HCT116 (cell line): Measurements from ENCODE around the gene PKP1. TPM values are rescaled to one million over a fixed set of nuclear protein-coding genes. Genes with fewer than 3 reads are reported as not detected.

Source experiments
- ATAC-seq: fragments of 200-7000 bp; cut with Tn5 transposase; 2 replicates; pipeline ENCODE4 v1.9.1; 2020; ENCODE audit warnings: mild to moderate bottlenecking, moderate library complexity
- BruUV-seq: library from RNA; stranded (reverse); fragments of 400-500 nt; replicated peaks from 2 replicates; lab custom pipeline; 2021; lab: Mats Ljungman, UMichigan
- CTCF ChIA-PET: fragments of 300-600 bp; sonication (Branson Sonifier 250); formaldehyde crosslinking; loops from one replicate; lab custom pipeline; 2021; ENCODE audit warnings: antibody characterized with exemption; lab: Charles Lee
- POLR2A ChIA-PET: fragments of 300-600, 350-600 bp; sonication (Branson Sonifier 250); formaldehyde crosslinking; loops from one replicate; lab custom pipeline; 2021; ENCODE audit warnings: antibody characterized with exemption; lab: Charles Lee
- RAD21 ChIA-PET, 2 experiments: fragments of 300-600 bp; sonication (Branson Sonifier 250); formaldehyde crosslinking; loops; one replicate each; lab custom pipeline; 2023; ENCODE audit warnings: low total read pairs in 2 of 2; ENCODE audit not compliant: uncharacterized antibody in 2 of 2, unreplicated experiment in 2 of 2, low non-redundant PET in 1 of 2; lab: Charles Lee
- DNase-seq: peaks from one replicate; pipeline ENCODE4 v3.0.0-alpha.2; 2010; ENCODE audit warnings: low read depth, low spot score
- H2AFZ ChIP-seq: fragments of 200-600 bp; shearing (Covaris generic), sonication (generic); 2 replicates; pipeline ENCODE4 v1.6.1; 2017; ENCODE audit warnings: low read depth, mixed run types, mixed read lengths, antibody characterized with exemption, low read length; ENCODE audit not compliant: poor library complexity, severe bottlenecking
- H3K27ac ChIP-seq: 2 replicates; pipeline ENCODE4 v1.5.1; 2012; ENCODE audit warnings: low read depth, low read length
- H3K27me3 ChIP-seq: fragments of 200-600 bp; sonication (generic); 2 replicates; pipeline ENCODE4 v1.6.1; 2016; ENCODE audit warnings: mixed run types, low read length, mixed read lengths; ENCODE audit not compliant: insufficient read depth
- H3K36me3 ChIP-seq, 2 experiments: fragments of 200-500 bp in 1 of 2; fragments of 200-600 bp in 1 of 2; sonication (Bioruptor generic) in 1 of 2; sonication (generic) in 1 of 2; 2 replicates each; pipeline versions ENCODE4 v1.5.1 to v1.6.1; 2014 to 2016; ENCODE audit warnings: low read length in 2 of 2, inconsistent platforms in 1 of 2, mixed read lengths in 1 of 2, mixed run types in 1 of 2; ENCODE audit not compliant: insufficient read depth in 2 of 2, control insufficient read depth in 1 of 2
- H3K4me1 ChIP-seq, 2 experiments: fragments of 200-600 bp in 1 of 2; sonication (generic) in 1 of 2; 2 replicates each; pipeline versions ENCODE4 v1.5.1 to v1.6.1; 2012 to 2017; ENCODE audit warnings: low read length in 2 of 2, inconsistent platforms in 1 of 2, mild to moderate bottlenecking in 1 of 2, mixed read lengths in 1 of 2, mixed run types in 1 of 2, moderate library complexity in 1 of 2; ENCODE audit not compliant: insufficient read depth in 2 of 2, control insufficient read depth in 1 of 2
- H3K4me2 ChIP-seq: fragments of 200-600 bp; sonication (generic); 2 replicates; pipeline ENCODE4 v1.6.1; 2017; ENCODE audit warnings: mixed run types, low read length, mixed read lengths
- H3K4me3 ChIP-seq, 2 experiments: fragments of 200-600 bp in 1 of 2; sonication (generic) in 1 of 2; replicated peaks in 1 of 2; 2 replicates each; pipeline ENCODE4 v1.5.1; 2011 to 2016; ENCODE audit warnings: low read length in 2 of 2, control low read depth in 1 of 2, low read depth in 1 of 2, mild to moderate bottlenecking in 1 of 2, mixed read lengths in 1 of 2, mixed run types in 1 of 2
- H3K79me2 ChIP-seq: fragments of 200-600 bp; sonication (generic); 2 replicates; pipeline ENCODE4 v1.6.1; 2017; ENCODE audit warnings: mild to moderate bottlenecking, mixed run types, low read length, moderate library complexity, mixed read lengths; ENCODE audit not compliant: insufficient read depth
- H3K9ac ChIP-seq: fragments of 200-600 bp; sonication (generic); 2 replicates; pipeline ENCODE4 v1.6.1; 2016; ENCODE audit warnings: low read length, mixed read lengths
- H3K9me2 ChIP-seq: fragments of 200-600 bp; sonication (generic), shearing (Covaris generic); 2 replicates; pipeline ENCODE4 v1.6.1; 2017; ENCODE audit warnings: mixed run types, mild to moderate bottlenecking, moderate library complexity; ENCODE audit not compliant: insufficient read depth
- H3K9me3 ChIP-seq, 2 experiments: fragments of 200-500 bp in 1 of 2; fragments of 200-600 bp in 1 of 2; sonication (Bioruptor generic) in 1 of 2; sonication (generic) in 1 of 2; 2 replicates each; pipeline ENCODE4 v1.6.1; 2014 to 2017; ENCODE audit warnings: low read length in 2 of 2, mixed read lengths in 2 of 2, inconsistent platforms in 1 of 2, low read depth in 1 of 2, mild to moderate bottlenecking in 1 of 2, mixed run types in 1 of 2, moderate library complexity in 1 of 2; ENCODE audit not compliant: control insufficient read depth in 1 of 2, insufficient read depth in 1 of 2
- H4K20me1 ChIP-seq: fragments of 200-600 bp; sonication (generic), shearing (Covaris generic); 2 replicates; pipeline ENCODE4 v1.6.1; 2017; ENCODE audit warnings: mixed run types, mild to moderate bottlenecking, moderate library complexity; ENCODE audit not compliant: insufficient read depth
- CBX3 ChIP-seq: IDR thresholded peaks from 2 replicates; pipeline ENCODE4 v1.6.1; 2012; ENCODE audit warnings: low read depth
- EGR1 ChIP-seq: IDR thresholded peaks from 2 replicates; pipeline ENCODE4 v1.6.1; 2012; ENCODE audit warnings: low read depth
- EZH2 ChIP-seq: fragments of 200-600 bp; sonication (generic); IDR thresholded peaks from 2 replicates; pipeline ENCODE4 v1.6.1; 2017; ENCODE audit warnings: antibody characterized with exemption, mixed run types
- EZH2phosphoT487 ChIP-seq: fragments of 200-600 bp; IDR thresholded peaks from 2 replicates; pipeline ENCODE4 v1.6.1; 2018; ENCODE audit warnings: antibody characterized with exemption, borderline replicate concordance
- FOSL1 ChIP-seq: IDR thresholded peaks from 2 replicates; pipeline ENCODE4 v1.6.1; 2012; ENCODE audit warnings: low read depth
- JUND ChIP-seq: IDR thresholded peaks from 2 replicates; pipeline ENCODE4 v1.6.1; 2012
- POLR2A ChIP-seq: IDR thresholded peaks from 2 replicates; pipeline ENCODE4 v1.7.0; 2011; ENCODE audit warnings: borderline replicate concordance; ENCODE audit not compliant: insufficient read depth, insufficient read length; ENCODE audit errors: extremely low read depth
- RAD21 ChIP-seq: IDR thresholded peaks from 2 replicates; pipeline ENCODE4 v1.6.1; 2012; ENCODE audit warnings: low read depth, mild to moderate bottlenecking
- TCF7L2 ChIP-seq: IDR thresholded peaks from 2 replicates; pipeline ENCODE4 v1.7.0; 2011; ENCODE audit warnings: borderline replicate concordance, inconsistent platforms; ENCODE audit not compliant: insufficient read depth, insufficient read length; ENCODE audit errors: extremely low read depth
- intact Hi-C: fragments of 100-400 bp; cut with micrococcal nuclease; formaldehyde crosslinking; loops from 2 replicates; pipeline ENCODE4 v1.10.0; 2022
- total RNA-seq: library from RNA; stranded (reverse); gene quantifications from one replicate; pipeline ENCODE4 v1.2.1, GENCODE V29; 2021; ENCODE audit not compliant: unreplicated experiment
- TF ChIP-seq, protein P1 (sequence below), 3 experiments: fragments of 200-600 bp in 1 of 3; sonication (generic) in 1 of 3; IDR thresholded peaks in 2 of 3; conservative IDR thresholded peaks in 1 of 3; 2 replicates each; pipeline ENCODE4 v1.5.1; 2012 to 2017; ENCODE audit warnings: low read depth in 2 of 3, low read length in 2 of 3, antibody characterized with exemption in 1 of 3, borderline replicate concordance in 1 of 3, control low read depth in 1 of 3, mild to moderate bottlenecking in 1 of 3, mixed read lengths in 1 of 3, mixed run types in 1 of 3, moderate library complexity in 1 of 3; ENCODE audit not compliant: insufficient read depth in 1 of 3
- TF ChIP-seq, protein P2 (sequence below): IDR thresholded peaks from 2 replicates; pipeline ENCODE4 v1.6.1; 2012
- TF ChIP-seq, protein P3 (sequence below): IDR thresholded peaks from 2 replicates; pipeline ENCODE4 v1.6.1; 2011; ENCODE audit warnings: mild to moderate bottlenecking, low read length, moderate library complexity; ENCODE audit not compliant: insufficient replicate concordance; ENCODE audit errors: extremely low read depth
- TF ChIP-seq, protein P4 (sequence below): IDR thresholded peaks from 2 replicates; pipeline ENCODE4 v1.6.1; 2012

PKP1 gene
- total RNA-seq, 1 experiment from 2014 or later = 0.07 TPM

DNA sequence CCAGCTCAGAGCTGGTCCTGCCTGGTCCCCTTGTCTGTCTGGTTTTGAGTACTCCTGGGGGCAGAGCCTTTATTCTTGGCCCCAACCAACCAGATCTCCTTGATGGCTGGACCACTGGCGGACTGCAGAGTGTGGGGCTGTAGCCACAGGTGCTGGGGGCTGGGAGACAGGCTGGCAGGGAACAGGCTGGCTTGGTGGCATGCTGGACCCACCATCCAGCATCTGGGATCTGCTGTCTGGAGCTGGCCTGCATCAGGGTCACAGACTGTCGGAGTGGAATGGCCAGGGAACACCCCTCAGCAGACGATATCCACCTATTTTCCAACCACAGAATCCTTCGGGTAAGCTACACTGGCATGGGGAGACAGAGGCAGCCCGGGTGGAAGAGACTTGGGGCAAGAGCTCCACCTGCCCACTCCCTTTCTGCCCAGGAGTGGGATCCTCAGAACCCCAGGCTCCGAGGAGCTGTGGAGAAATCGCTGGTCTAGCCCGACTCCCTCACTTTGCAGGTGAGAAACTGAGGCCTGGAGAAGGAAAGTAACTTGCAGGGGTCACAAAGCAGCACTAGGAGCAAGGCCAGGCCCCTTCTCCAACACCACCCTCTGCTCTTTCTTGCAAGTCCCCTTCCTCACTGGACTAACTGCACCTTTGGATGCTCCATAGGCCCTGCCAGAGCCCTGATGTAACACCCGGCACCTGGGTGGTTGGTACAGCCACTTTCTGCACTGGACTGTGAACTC is 53.6 kb downstream of the PKP1 start (continued):
- TF ChIP-seq, protein P1, sequence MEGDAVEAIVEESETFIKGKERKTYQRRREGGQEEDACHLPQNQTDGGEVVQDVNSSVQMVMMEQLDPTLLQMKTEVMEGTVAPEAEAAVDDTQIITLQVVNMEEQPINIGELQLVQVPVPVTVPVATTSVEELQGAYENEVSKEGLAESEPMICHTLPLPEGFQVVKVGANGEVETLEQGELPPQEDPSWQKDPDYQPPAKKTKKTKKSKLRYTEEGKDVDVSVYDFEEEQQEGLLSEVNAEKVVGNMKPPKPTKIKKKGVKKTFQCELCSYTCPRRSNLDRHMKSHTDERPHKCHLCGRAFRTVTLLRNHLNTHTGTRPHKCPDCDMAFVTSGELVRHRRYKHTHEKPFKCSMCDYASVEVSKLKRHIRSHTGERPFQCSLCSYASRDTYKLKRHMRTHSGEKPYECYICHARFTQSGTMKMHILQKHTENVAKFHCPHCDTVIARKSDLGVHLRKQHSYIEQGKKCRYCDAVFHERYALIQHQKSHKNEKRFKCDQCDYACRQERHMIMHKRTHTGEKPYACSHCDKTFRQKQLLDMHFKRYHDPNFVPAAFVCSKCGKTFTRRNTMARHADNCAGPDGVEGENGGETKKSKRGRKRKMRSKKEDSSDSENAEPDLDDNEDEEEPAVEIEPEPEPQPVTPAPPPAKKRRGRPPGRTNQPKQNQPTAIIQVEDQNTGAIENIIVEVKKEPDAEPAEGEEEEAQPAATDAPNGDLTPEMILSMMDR (IDR thresholded peaks at IDR 0.05 in 2 of 3, conservative IDR thresholded peaks at IDR 0.05 in 1 of 3; ENCODE audit: borderline replicate concordance in 1 of 3, insufficient read depth in 1 of 3, low read depth in 2 of 3, low read length in 2 of 3) = no peak
- TF ChIP-seq FOSL1 (no peak), TCF7L2 (no peak), EGR1 (no peak)
- TF ChIP-seq, protein P2, sequence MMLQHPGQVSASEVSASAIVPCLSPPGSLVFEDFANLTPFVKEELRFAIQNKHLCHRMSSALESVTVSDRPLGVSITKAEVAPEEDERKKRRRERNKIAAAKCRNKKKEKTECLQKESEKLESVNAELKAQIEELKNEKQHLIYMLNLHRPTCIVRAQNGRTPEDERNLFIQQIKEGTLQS = no peak

DNA sequence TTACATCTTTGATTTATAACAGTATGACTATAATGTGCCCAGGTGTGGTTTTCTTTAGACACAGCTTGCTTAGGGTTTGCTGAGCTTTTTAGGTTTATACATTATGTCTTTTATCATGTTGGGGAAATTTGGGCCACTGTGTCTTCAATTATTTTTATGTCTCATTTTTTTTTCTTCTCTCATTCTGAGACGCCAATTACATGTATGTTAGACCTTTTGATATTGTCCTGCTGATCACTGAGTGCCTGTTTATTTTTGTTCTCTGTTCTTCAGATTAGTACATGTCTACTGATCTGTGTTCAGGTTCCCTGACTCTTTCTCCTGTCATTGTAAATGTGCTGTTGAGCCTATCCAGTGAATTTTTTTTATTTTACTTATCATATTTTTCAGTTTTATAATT is 58.1 kb downstream of the PKP1 start:
- Histone ChIP-seq H4K20me1 (no peaks in the 10 kb centered on the region), H3K79me2 (no peaks in the 10 kb centered on the region), H3K9me3 (peaks cover 5% of the 10 kb centered on the region in 2 experiments; a peak in 1 of 4 replicates), H3K4me1 (peaks cover under 1 to 3% of the 10 kb centered on the region in 2 experiments; a peak in 3 of 4 replicates), H2AFZ (no peak overlapping the region), H3K4me3 (no peak overlapping the region), H3K9me2 (no peaks in the 10 kb centered on the region), H3K27ac (no peak overlapping the region), H3K4me2 (no peak overlapping the region), H3K27me3 (no peaks in the 10 kb centered on the region), H3K9ac (no peak overlapping the region), H3K36me3 (no peaks in the 10 kb centered on the region)
- TF ChIP-seq, protein P3, sequence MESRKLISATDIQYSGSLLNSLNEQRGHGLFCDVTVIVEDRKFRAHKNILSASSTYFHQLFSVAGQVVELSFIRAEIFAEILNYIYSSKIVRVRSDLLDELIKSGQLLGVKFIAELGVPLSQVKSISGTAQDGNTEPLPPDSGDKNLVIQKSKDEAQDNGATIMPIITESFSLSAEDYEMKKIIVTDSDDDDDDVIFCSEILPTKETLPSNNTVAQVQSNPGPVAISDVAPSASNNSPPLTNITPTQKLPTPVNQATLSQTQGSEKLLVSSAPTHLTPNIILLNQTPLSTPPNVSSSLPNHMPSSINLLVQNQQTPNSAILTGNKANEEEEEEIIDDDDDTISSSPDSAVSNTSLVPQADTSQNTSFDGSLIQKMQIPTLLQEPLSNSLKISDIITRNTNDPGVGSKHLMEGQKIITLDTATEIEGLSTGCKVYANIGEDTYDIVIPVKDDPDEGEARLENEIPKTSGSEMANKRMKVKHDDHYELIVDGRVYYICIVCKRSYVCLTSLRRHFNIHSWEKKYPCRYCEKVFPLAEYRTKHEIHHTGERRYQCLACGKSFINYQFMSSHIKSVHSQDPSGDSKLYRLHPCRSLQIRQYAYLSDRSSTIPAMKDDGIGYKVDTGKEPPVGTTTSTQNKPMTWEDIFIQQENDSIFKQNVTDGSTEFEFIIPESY = no peak
- TF ChIP-seq CBX3 (no peak), JUND (no peak), RAD21 (no peak), EZH2 (no peak), EZH2phosphoT487 (no peak), POLR2A (no peak)
- TF ChIP-seq, protein P4, sequence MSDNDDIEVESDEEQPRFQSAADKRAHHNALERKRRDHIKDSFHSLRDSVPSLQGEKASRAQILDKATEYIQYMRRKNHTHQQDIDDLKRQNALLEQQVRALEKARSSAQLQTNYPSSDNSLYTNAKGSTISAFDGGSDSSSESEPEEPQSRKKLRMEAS = no peak
- intact Hi-C loops = no loop called here
- no peak for DNase-seq
- ATAC-seq = no peak
- POLR2A ChIA-PET = no interaction called here
- BruUV-seq = no TSS peak
- CTCF ChIA-PET = no interaction called here
- RAD21 ChIA-PET = no interaction called here
